PC-9 (cell line): ENCODE data around the gene GRIA1.

Source experiments
- CTCF ChIP-seq: fragments of 200-600 bp; sonication (generic); conservative IDR thresholded peaks from 2 replicates; pipeline ENCODE4 v1.6.1; 2017; ENCODE audit warnings: mixed run types, antibody characterized with exemption, mild to moderate bottlenecking, moderate library complexity
- EZH2 ChIP-seq: fragments of 200-600 bp; sonication (generic); IDR thresholded peaks from 2 replicates; pipeline ENCODE4 v1.8.0; 2017; ENCODE audit warnings: antibody characterized with exemption, low read depth

- TF ChIP-seq CTCF, result no peak
- TF ChIP-seq EZH2, result no peak
Measured at GRCh38 chr5:153533546-153533945, 43.1 kb downstream of the GRIA1 start.
